ENCODE results near the gene AGPAT1.
"Not testable (repeated sequence)": the region's sequence is repeated elsewhere in the genome, so short reads cannot be mapped to it uniquely, and the experiment has no call there.

AGPAT1 gene

GRCh38 chr6:32146687-32147086 lies 29.2 kb downstream of the AGPAT1 start:
- H4K20me1 ChIP-seq (ENCODE audit: low read depth, low read length): no peaks in the 10 kb centered on the region
- H3K9me2 ChIP-seq (replicated peaks; ENCODE audit: insufficient read depth, low read length): no peaks in the 10 kb centered on the region
- H3K36me3 ChIP-seq (ENCODE audit: low read length): no peaks in the 10 kb centered on the region
- H3K4me2 ChIP-seq (ENCODE audit: low read depth, low read length, poor library complexity, severe bottlenecking): no peak overlapping the region
- H3K4me3 ChIP-seq (ENCODE audit: insufficient read depth, low read length, poor library complexity, severe bottlenecking): no peak overlapping the region
- no peak overlapping the region for H3K9ac ChIP-seq (ENCODE audit: low read length)
- no peaks in the 10 kb centered on the region for H3K9me3 ChIP-seq (ENCODE audit: insufficient read depth, low read length)
- no peak overlapping the region for H3K27ac ChIP-seq (ENCODE audit: low read depth, low read length)
- TF ChIP-seq CTCF (IDR thresholded peaks at IDR 0.05; ENCODE audit: insufficient read depth, low read length, poor library complexity, severe bottlenecking) (no peak), EZH2phosphoT487 (conservative IDR thresholded peaks at IDR 0.05; ENCODE audit: low read length) (no peak)
- no peak overlapping the region for H2AFZ ChIP-seq (ENCODE audit: low read depth, low read length, severe bottlenecking)
- H3K79me2 ChIP-seq (ENCODE audit: insufficient read depth, low read length): no peaks in the 10 kb centered on the region
- H3K27me3 ChIP-seq (ENCODE audit: low read length): no peaks in the 10 kb centered on the region
- H3F3A ChIP-seq (ENCODE audit: insufficient read depth): no peaks in the 10 kb centered on the region

- Histone ChIP-seq H3K4me2 (ENCODE audit: low read depth, low read length, poor library complexity, severe bottlenecking) (no peak overlapping the region), H3K4me3 (ENCODE audit: insufficient read depth, low read length, poor library complexity, severe bottlenecking) (no peak overlapping the region), H3K36me3 (ENCODE audit: low read length) (no peaks in the 10 kb centered on the region), H3K9me2 (replicated peaks; ENCODE audit: insufficient read depth, low read length) (no peaks in the 10 kb centered on the region), H3F3A (ENCODE audit: insufficient read depth) (no peaks in the 10 kb centered on the region), H2AFZ (ENCODE audit: low read depth, low read length, severe bottlenecking) (no peak overlapping the region), H3K9me3 (ENCODE audit: insufficient read depth, low read length) (no peaks in the 10 kb centered on the region), H4K20me1 (ENCODE audit: low read depth, low read length) (no peaks in the 10 kb centered on the region), H3K79me2 (ENCODE audit: insufficient read depth, low read length) (no peaks in the 10 kb centered on the region), H3K27ac (ENCODE audit: low read depth, low read length) (no peak overlapping the region), H3K9ac (ENCODE audit: low read length) (no peak overlapping the region), H3K27me3 (ENCODE audit: low read length) (no peaks in the 10 kb centered on the region)
- TF ChIP-seq EZH2phosphoT487 (conservative IDR thresholded peaks at IDR 0.05; ENCODE audit: low read length) (no peak), CTCF (IDR thresholded peaks at IDR 0.05; ENCODE audit: insufficient read depth, low read length, poor library complexity, severe bottlenecking) (no peak)
Observed at GRCh38 chr6:32146287-32146686, 29.6 kb downstream of the AGPAT1 start.

- H3K4me2 ChIP-seq (ENCODE audit: low read depth, low read length, poor library complexity, severe bottlenecking); H3K27me3 ChIP-seq (ENCODE audit: low read length): not testable (repeated sequence)
Observed at GRCh38 chr6:32144238-32144637, 31.6 kb downstream of the AGPAT1 start.

GRCh38 chr6:32140420-32141046 lies 35.4 kb downstream of the AGPAT1 start:
- no peaks in the 10 kb centered on the region for H3K9me2 ChIP-seq (replicated peaks; ENCODE audit: insufficient read depth, low read length)
- no peak overlapping the region for H3K4me3 ChIP-seq (ENCODE audit: insufficient read depth, low read length, poor library complexity, severe bottlenecking)
- no peaks in the 10 kb centered on the region for H4K20me1 ChIP-seq (ENCODE audit: low read depth, low read length)
- no peaks in the 10 kb centered on the region for H3K36me3 ChIP-seq (ENCODE audit: low read length)
- H3K9me3 ChIP-seq (ENCODE audit: insufficient read depth, low read length): no peaks in the 10 kb centered on the region
- no peak overlapping the region for H3K9ac ChIP-seq (ENCODE audit: low read length)
- H2AFZ ChIP-seq (ENCODE audit: low read depth, low read length, severe bottlenecking): no peak overlapping the region
- TF ChIP-seq EZH2phosphoT487 (conservative IDR thresholded peaks at IDR 0.05; ENCODE audit: low read length) (no peak), CTCF (IDR thresholded peaks at IDR 0.05; ENCODE audit: insufficient read depth, low read length, poor library complexity, severe bottlenecking) (no peak)
- no peak overlapping the region for H3K27ac ChIP-seq (ENCODE audit: low read depth, low read length)
- no peaks in the 10 kb centered on the region for H3K79me2 ChIP-seq (ENCODE audit: insufficient read depth, low read length)
- no peaks in the 10 kb centered on the region for H3K27me3 ChIP-seq (ENCODE audit: low read length)
- no peaks in the 10 kb centered on the region for H3F3A ChIP-seq (ENCODE audit: insufficient read depth)
- H3K4me2 ChIP-seq (ENCODE audit: low read depth, low read length, poor library complexity, severe bottlenecking): no peak overlapping the region

More at GRCh38 chr6:32144238-32144637, 31.6 kb downstream of the AGPAT1 start:
- not testable (repeated sequence) for H3K9ac ChIP-seq (ENCODE audit: low read length); H3K9me2 ChIP-seq (replicated peaks; ENCODE audit: insufficient read depth, low read length); H3K27ac ChIP-seq (ENCODE audit: low read depth, low read length); H3K9me3 ChIP-seq (ENCODE audit: insufficient read depth, low read length); H3K79me2 ChIP-seq (ENCODE audit: insufficient read depth, low read length); H2AFZ ChIP-seq (ENCODE audit: low read depth, low read length, severe bottlenecking); H4K20me1 ChIP-seq (ENCODE audit: low read depth, low read length); H3K4me3 ChIP-seq (ENCODE audit: insufficient read depth, low read length, poor library complexity, severe bottlenecking); H3F3A ChIP-seq (ENCODE audit: insufficient read depth); H3K36me3 ChIP-seq (ENCODE audit: low read length)
